Endothelial cell of umbilical vein (primary cell): ENCODE measurements around the gene NFATC2. TPM values are rescaled to one million over a fixed set of nuclear protein-coding genes. Genes with fewer than 3 reads are reported as not detected.
A peak's percentile ranks its signal among the peaks of the same experiment; 100 is the strongest.

ENCODE experiments used
- BruUV-seq: library from RNA; stranded (reverse); fragments of 400-500 nt; replicated peaks from 2 replicates; lab custom pipeline; 2021; lab: Mats Ljungman, UMichigan
- CTCF ChIA-PET: fragments of 300-600, 350-600 bp; sonication (Branson Sonifier 250); formaldehyde crosslinking; loops from one replicate; lab custom pipeline; 2021; ENCODE audit warnings: antibody characterized with exemption, inconsistent platforms; lab: Charles Lee
- POLR2A ChIA-PET: fragments of 300-600, 350-600 bp; sonication (Branson Sonifier 250); formaldehyde crosslinking; loops from one replicate; lab custom pipeline; 2021; ENCODE audit warnings: antibody characterized with exemption, inconsistent platforms; lab: Charles Lee
- DNase-seq: peaks from one replicate; pipeline ENCODE4 v3.0.0-alpha.2; 2011; ENCODE audit warnings: low read depth, low spot score
- FAIRE-seq: peaks from 2 replicates; lab custom pipeline; 2011; peaks lifted over from hg19 to GRCh38; lab: Jason Lieb, UNC
- H2AFZ ChIP-seq: 2 replicates; pipeline ENCODE4 v1.6.0; 2012; ENCODE audit warnings: low read depth, low read length, control low read depth, inconsistent platforms
- H3K27ac ChIP-seq: 2 replicates; pipeline ENCODE4 v1.5.1; 2011; ENCODE audit warnings: low read depth, mild to moderate bottlenecking, control low read depth, low read length, moderate library complexity; ENCODE audit not compliant: insufficient read depth
- H3K27me3 ChIP-seq, 2 experiments: 2 replicates each; pipeline versions ENCODE4 v1.6.0 to v1.6.1; 2011; ENCODE audit warnings: low read length in 2 of 2, mixed read lengths in 1 of 2; ENCODE audit not compliant: control insufficient read depth in 2 of 2, insufficient read depth in 2 of 2
- H3K36me3 ChIP-seq, 2 experiments: 2 replicates in 1 of 2; 3 replicates in 1 of 2; pipeline ENCODE4 v1.5.1; 2011; ENCODE audit warnings: low read length in 2 of 2, mild to moderate bottlenecking in 1 of 2, moderate library complexity in 1 of 2; ENCODE audit not compliant: control insufficient read depth in 2 of 2, insufficient read depth in 2 of 2; ENCODE audit errors: extremely low read depth in 1 of 2
- H3K4me1 ChIP-seq: 3 replicates; pipeline ENCODE4 v1.5.1; 2011; ENCODE audit warnings: mild to moderate bottlenecking, low read length; ENCODE audit not compliant: control insufficient read depth, insufficient read depth; ENCODE audit errors: extremely low read depth
- H3K4me2 ChIP-seq: 2 replicates; pipeline ENCODE4 v1.6.1; 2011; ENCODE audit warnings: low read length, control low read depth, mixed read lengths; ENCODE audit not compliant: insufficient read depth
- H3K4me3 ChIP-seq, 3 experiments: fragments of 200-600 bp in 1 of 3; sonication (generic), shearing (Covaris generic) in 1 of 3; replicated peaks in 1 of 3; 2 replicates each; pipeline ENCODE4 v1.5.1; 2011 to 2016; ENCODE audit warnings: control low read depth in 3 of 3, low read length in 3 of 3, mild to moderate bottlenecking in 2 of 3, inconsistent platforms in 1 of 3, low read depth in 1 of 3, moderate library complexity in 1 of 3; ENCODE audit not compliant: insufficient read depth in 1 of 3
- H3K79me2 ChIP-seq: 2 replicates; pipeline ENCODE4 v1.6.0; 2012; ENCODE audit warnings: low read length, inconsistent platforms; ENCODE audit not compliant: control insufficient read depth, insufficient read depth
- H3K9ac ChIP-seq: replicated peaks from 2 replicates; pipeline ENCODE3; 2011; ENCODE audit warnings: low read length, control low read depth; ENCODE audit not compliant: insufficient read depth; ENCODE audit errors: extremely low read depth
- H3K9me1 ChIP-seq: replicated peaks from 3 replicates; pipeline ENCODE4 v1.6.0; 2011; ENCODE audit warnings: mild to moderate bottlenecking, low read length; ENCODE audit not compliant: control insufficient read depth, insufficient read depth; ENCODE audit errors: extremely low read depth
- H3K9me3 ChIP-seq: replicated peaks from 2 replicates; pipeline ENCODE4 v1.5.1; 2012; ENCODE audit warnings: low read length, inconsistent platforms; ENCODE audit not compliant: control insufficient read depth, insufficient read depth
- H4K20me1 ChIP-seq: replicated peaks from 2 replicates; pipeline ENCODE3; 2011; ENCODE audit warnings: mild to moderate bottlenecking, low read length; ENCODE audit not compliant: control insufficient read depth, insufficient read depth; ENCODE audit errors: extremely low read depth
- EZH2 ChIP-seq: IDR thresholded peaks from 2 replicates; pipeline ENCODE4 v1.6.1; 2012; ENCODE audit warnings: borderline replicate concordance, low read depth, mild to moderate bottlenecking, moderate library complexity, low read length, inconsistent platforms; ENCODE audit not compliant: severe bottlenecking
- GATA2 ChIP-seq: IDR thresholded peaks from 2 replicates; pipeline ENCODE4 v1.7.0; 2011; ENCODE audit warnings: low read depth, mild to moderate bottlenecking, moderate library complexity, mixed read lengths, low read length; ENCODE audit not compliant: insufficient read length, insufficient read depth
- JUN ChIP-seq: IDR thresholded peaks from 2 replicates; pipeline ENCODE4 v1.6.1; 2011; ENCODE audit warnings: borderline replicate concordance, low read depth; ENCODE audit not compliant: insufficient read length, insufficient read depth
- dilution Hi-C: fragments of 300-500 bp; cut with MboI; formaldehyde crosslinking; loops from one replicate; pipeline ENCODE4 v1.15.0; 2019; ENCODE audit warnings: low sequenced_read_pairs; ENCODE audit not compliant: extremely low pct_ligation_motif_present
- intact Hi-C: fragments of 100-400 bp; cut with micrococcal nuclease; formaldehyde crosslinking; loops from one replicate; pipeline ENCODE4 v1.10.0; 2022
- polyA plus RNA-seq, 4 experiments: library from polyadenylated mRNA; depleted of rRNA in 3 of 4; stranded (reverse) in 3 of 4; unstranded in 1 of 4; fragments of >200 nt; gene quantifications; 2 replicates each; pipeline versions ENCODE4 v1.2.1 to v1.2.3, GENCODE V29; 2011 to 2012; ENCODE audit warnings: missing spikeins in 1 of 4
- total RNA-seq: library from RNA; stranded (reverse); gene quantifications from 2 replicates; pipeline ENCODE4 v1.2.3, GENCODE V29; 2021
- TF ChIP-seq, protein P1 (sequence below): IDR thresholded peaks from 2 replicates; pipeline ENCODE4 v1.6.1; 2011; ENCODE audit not compliant: insufficient read depth, insufficient read length
- TF ChIP-seq, protein P2 (sequence below), 2 donors: IDR thresholded peaks; 1 replicate in 1 of 2; 2 replicates in 1 of 2; pipeline ENCODE4 v1.5.1; 2011; ENCODE audit warnings: low read length in 2 of 2, mild to moderate bottlenecking in 2 of 2, moderate library complexity in 2 of 2, control low read depth in 1 of 2, inconsistent platforms in 1 of 2, low read depth in 1 of 2; ENCODE audit not compliant: insufficient read depth in 1 of 2; ENCODE audit errors: extremely low read depth in 1 of 2

NFATC2 gene
- total and polyA plus RNA-seq, 2 donors (not counting 3 experiments of a cell fraction or from before 2014, with no cell fraction given): 3.1 to 13.0 TPM

DNA sequence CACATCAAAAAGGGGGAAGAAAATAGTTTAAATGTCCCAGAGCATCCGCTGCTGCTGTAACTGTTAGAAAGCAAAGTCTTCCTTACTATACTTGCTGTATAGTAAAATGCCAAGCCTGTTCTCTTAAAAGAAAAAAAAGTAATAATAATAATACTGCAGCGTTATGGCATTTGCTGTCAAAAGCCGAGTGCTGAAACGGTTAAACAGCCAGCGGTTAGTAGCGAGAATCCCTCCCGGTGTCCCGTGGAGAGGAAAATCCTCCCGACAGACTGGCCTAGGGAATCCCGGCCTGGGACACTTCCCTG is 19.5 kb upstream of the NFATC2 start:
- H3K27ac ChIP-seq: peak overlapping the region; percentile 64
- ChIA-PET CTCF (interaction anchor here (1.3 to 2.7 kb wide), 7 partner anchors 11 to 176 kb away, joined by 3 to 28 read pairs (median 11); no protein-coding TSS in a partner anchor), POLR2A (no interaction called here)
- no peak for DNase-seq
- H2AFZ ChIP-seq: peak overlapping the region; percentile 3
- peak overlapping the region; percentile 66 for H3K9ac ChIP-seq
- no peaks in the 10 kb centered on the region for H3K79me2 ChIP-seq
- intact Hi-C loops (loop anchor here (1.0 to 2.0 kb wide), 4 partner anchors 69 to 188 kb away; no protein-coding TSS in a partner anchor), dilution Hi-C loops (no loop called here)
- peaks cover 1 to 2% of the 10 kb centered on the region in 2 experiments for H3K27me3 ChIP-seq
- no peaks in the 10 kb centered on the region for H3K36me3 ChIP-seq
- BruUV-seq: TSS peak; percentile 41
- peak overlapping the region; percentile 91 for H3K4me2 ChIP-seq
- peaks cover 24% of the 10 kb centered on the region for H3K4me1 ChIP-seq
- FAIRE-seq: peak; percentile 50
- H3K9me3 ChIP-seq: no peaks in the 10 kb centered on the region
- no peaks in the 10 kb centered on the region for H3K9me1 ChIP-seq
- no peaks in the 10 kb centered on the region for H4K20me1 ChIP-seq
- H3K4me3 ChIP-seq: peak overlapping the region; percentile 40 to 62 (median 54)
- TF ChIP-seq EZH2 (no peak), GATA2 (no peak), JUN (no peak)
- TF ChIP-seq, protein P1, sequence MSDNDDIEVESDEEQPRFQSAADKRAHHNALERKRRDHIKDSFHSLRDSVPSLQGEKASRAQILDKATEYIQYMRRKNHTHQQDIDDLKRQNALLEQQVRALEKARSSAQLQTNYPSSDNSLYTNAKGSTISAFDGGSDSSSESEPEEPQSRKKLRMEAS: no peak
- TF ChIP-seq, protein P2, sequence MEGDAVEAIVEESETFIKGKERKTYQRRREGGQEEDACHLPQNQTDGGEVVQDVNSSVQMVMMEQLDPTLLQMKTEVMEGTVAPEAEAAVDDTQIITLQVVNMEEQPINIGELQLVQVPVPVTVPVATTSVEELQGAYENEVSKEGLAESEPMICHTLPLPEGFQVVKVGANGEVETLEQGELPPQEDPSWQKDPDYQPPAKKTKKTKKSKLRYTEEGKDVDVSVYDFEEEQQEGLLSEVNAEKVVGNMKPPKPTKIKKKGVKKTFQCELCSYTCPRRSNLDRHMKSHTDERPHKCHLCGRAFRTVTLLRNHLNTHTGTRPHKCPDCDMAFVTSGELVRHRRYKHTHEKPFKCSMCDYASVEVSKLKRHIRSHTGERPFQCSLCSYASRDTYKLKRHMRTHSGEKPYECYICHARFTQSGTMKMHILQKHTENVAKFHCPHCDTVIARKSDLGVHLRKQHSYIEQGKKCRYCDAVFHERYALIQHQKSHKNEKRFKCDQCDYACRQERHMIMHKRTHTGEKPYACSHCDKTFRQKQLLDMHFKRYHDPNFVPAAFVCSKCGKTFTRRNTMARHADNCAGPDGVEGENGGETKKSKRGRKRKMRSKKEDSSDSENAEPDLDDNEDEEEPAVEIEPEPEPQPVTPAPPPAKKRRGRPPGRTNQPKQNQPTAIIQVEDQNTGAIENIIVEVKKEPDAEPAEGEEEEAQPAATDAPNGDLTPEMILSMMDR (IDR thresholded peaks at IDR 0.05; ENCODE audit: extremely low read depth in 1 of 2, insufficient read depth in 1 of 2, low read depth in 1 of 2, low read length in 2 of 2): no peak
